ENCODE results near the gene PTPRJ. TPM values are rescaled to one million over a fixed set of nuclear protein-coding genes. Genes with fewer than 3 reads are reported as not detected.

The PTPRJ gene
- total RNA-seq, 1 donor from 2014 or later = 22.9 TPM

DNA sequence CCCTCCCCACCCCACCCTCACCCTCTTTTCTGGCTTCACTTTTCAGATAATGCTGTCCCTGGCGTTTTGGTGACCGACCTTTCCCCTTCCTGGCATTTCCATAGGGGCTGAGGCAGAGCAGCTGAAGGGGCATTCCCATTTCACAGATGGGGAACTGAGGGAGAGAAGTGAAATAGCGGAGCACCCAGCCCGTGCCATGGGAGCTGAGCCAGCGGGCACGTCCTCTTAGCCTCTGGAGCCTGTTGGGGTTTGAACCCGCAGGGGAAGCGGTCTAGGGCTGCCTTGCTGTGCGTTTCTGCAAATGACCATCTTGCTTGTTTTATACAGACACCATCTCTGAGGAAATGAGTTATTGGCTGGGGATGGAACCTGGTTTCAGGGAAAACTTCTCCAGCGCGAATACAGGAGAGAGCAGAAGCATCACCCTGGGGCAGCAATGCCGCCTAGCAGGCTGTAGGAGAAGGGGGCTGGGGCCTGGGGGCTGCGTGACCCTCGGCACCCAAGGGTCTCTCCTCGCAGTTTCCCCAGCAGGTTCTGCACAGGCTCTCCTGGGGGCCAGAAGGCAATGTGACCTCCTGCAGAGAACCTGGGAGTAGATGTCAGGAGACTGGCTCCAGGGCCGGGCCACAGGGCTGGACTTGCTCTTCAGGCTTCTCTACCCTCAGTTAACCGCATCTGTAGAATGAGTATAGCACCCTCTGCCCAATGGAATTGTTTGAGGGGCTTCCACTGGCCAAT is 1.5 kb downstream of the PTPRJ start:
- Mint-ChIP-seq H3K4me1 (ENCODE audit: low read depth, unreplicated experiment) (peaks cover 12% of the 10 kb centered on the region), H3K36me3 (ENCODE audit: low read depth, unreplicated experiment) (no peaks in the 10 kb centered on the region), H3K27me3 (ENCODE audit: low read depth, unreplicated experiment) (no peaks in the 10 kb centered on the region), H3K9me3 (ENCODE audit: unreplicated experiment) (no peaks in the 10 kb centered on the region), H3K4me3 (ENCODE audit: unreplicated experiment) (peak overlapping the region; percentile 89), H3K27ac (ENCODE audit: unreplicated experiment) (peak overlapping the region; percentile 72)
- Histone ChIP-seq H3K4me2 (ENCODE audit: low read length) (peak overlapping the region; percentile 94), H3K79me2 (ENCODE audit: insufficient read depth, low read length) (peaks cover 57% of the 10 kb centered on the region), H3K9ac (ENCODE audit: low read length) (peak overlapping the region; percentile 84), H3K4me3 (ENCODE audit: insufficient read depth, low read depth, low read length) (peak overlapping the region; percentile 74), H3K4me1 (ENCODE audit: insufficient read depth, low read length) (peaks cover 30% of the 10 kb centered on the region), H3K27ac (ENCODE audit: low read depth, low read length) (peak overlapping the region; percentile 58), H3K27me3 (ENCODE audit: insufficient read depth, low read length) (no peaks in the 10 kb centered on the region), H4K20me1 (ENCODE audit: insufficient read depth, low read length) (peaks cover 28% of the 10 kb centered on the region), H3K9me3 (ENCODE audit: insufficient read depth, low read depth, low read length) (no peaks in the 10 kb centered on the region), H3K36me3 (ENCODE audit: insufficient read depth, low read length) (no peaks in the 10 kb centered on the region), H2AFZ (ENCODE audit: low read depth, low read length) (peak overlapping the region; percentile 52)
- FAIRE-seq (no peak), DNase-seq (ENCODE audit: low read depth) (no peak)
- TF ChIP-seq EZH2 (IDR thresholded peaks at IDR 0.05; ENCODE audit: insufficient read depth, low read length) = no peak
- TF ChIP-seq, protein P1, sequence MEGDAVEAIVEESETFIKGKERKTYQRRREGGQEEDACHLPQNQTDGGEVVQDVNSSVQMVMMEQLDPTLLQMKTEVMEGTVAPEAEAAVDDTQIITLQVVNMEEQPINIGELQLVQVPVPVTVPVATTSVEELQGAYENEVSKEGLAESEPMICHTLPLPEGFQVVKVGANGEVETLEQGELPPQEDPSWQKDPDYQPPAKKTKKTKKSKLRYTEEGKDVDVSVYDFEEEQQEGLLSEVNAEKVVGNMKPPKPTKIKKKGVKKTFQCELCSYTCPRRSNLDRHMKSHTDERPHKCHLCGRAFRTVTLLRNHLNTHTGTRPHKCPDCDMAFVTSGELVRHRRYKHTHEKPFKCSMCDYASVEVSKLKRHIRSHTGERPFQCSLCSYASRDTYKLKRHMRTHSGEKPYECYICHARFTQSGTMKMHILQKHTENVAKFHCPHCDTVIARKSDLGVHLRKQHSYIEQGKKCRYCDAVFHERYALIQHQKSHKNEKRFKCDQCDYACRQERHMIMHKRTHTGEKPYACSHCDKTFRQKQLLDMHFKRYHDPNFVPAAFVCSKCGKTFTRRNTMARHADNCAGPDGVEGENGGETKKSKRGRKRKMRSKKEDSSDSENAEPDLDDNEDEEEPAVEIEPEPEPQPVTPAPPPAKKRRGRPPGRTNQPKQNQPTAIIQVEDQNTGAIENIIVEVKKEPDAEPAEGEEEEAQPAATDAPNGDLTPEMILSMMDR (IDR thresholded peaks at IDR 0.05; ENCODE audit: insufficient read depth, low read depth, low read length) = no peak

DNA sequence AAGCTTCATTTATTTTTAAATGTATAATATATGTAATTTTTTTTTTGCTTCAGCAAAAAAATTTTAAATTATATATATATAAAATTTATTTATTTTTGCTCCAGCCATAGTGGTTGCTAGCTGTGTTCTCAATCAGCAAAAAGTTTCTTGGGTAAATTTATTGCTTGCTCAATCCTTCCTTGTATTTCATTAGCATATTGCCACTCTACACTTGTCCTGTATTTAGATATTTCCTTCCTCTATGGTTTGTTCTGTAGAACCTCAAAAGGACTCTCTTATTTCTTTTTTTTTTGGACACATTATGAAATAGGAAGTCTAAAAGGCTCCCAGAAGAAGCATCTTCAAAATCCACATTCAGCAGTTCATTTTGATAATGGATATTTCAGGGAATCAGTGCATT is 2.3 kb downstream of the PTPRJ start:
- Mint-ChIP-seq H3K27me3 (ENCODE audit: low read depth, unreplicated experiment) (no peaks in the 10 kb centered on the region), H3K4me3 (ENCODE audit: unreplicated experiment) (peak overlapping the region; percentile 89), H3K27ac (ENCODE audit: unreplicated experiment) (no peak overlapping the region), H3K4me1 (ENCODE audit: low read depth, unreplicated experiment) (peaks cover 13% of the 10 kb centered on the region), H3K36me3 (ENCODE audit: low read depth, unreplicated experiment) (no peaks in the 10 kb centered on the region), H3K9me3 (ENCODE audit: unreplicated experiment) (no peaks in the 10 kb centered on the region)
- H3K27ac ChIP-seq (ENCODE audit: low read depth, low read length) = no peak overlapping the region
- peaks cover 35% of the 10 kb centered on the region for H4K20me1 ChIP-seq (ENCODE audit: insufficient read depth, low read length)
- H3K4me1 ChIP-seq (ENCODE audit: insufficient read depth, low read length) = peaks cover 30% of the 10 kb centered on the region
- FAIRE-seq (no peak), DNase-seq (ENCODE audit: low read depth) (no peak)
- H3K27me3 ChIP-seq (ENCODE audit: insufficient read depth, low read length) = no peaks in the 10 kb centered on the region
- no peaks in the 10 kb centered on the region for H3K36me3 ChIP-seq (ENCODE audit: insufficient read depth, low read length)
- H3K9ac ChIP-seq (ENCODE audit: low read length) = peak overlapping the region; percentile 22
- no peak overlapping the region for H3K4me3 ChIP-seq (ENCODE audit: insufficient read depth, low read depth, low read length)
- no peak for TF ChIP-seq EZH2 (IDR thresholded peaks at IDR 0.05; ENCODE audit: insufficient read depth, low read length)
- TF ChIP-seq, protein P1 (IDR thresholded peaks at IDR 0.05; ENCODE audit: insufficient read depth, low read depth, low read length) = no peak
- H3K79me2 ChIP-seq (ENCODE audit: insufficient read depth, low read length) = peaks cover 64% of the 10 kb centered on the region
- no peak overlapping the region for H2AFZ ChIP-seq (ENCODE audit: low read depth, low read length)
- peak overlapping the region; percentile 94 for H3K4me2 ChIP-seq (ENCODE audit: low read length)
- H3K9me3 ChIP-seq (ENCODE audit: insufficient read depth, low read depth, low read length) = no peaks in the 10 kb centered on the region

Measured in astrocyte (in vitro differentiated cells and primary cell).